Lung (tissue), 12 donors: ENCODE data around the gene PAK1. TPM values are rescaled to one million over a fixed set of nuclear protein-coding genes. Genes with fewer than 3 reads are reported as not detected.

Source experiments
- ATAC-seq: fragments of 200-7000 bp; cut with Tn5 transposase; one replicate; pipeline ENCODE4 v1.9.1; 2020; ENCODE audit warnings: moderate number of reproducible peaks; ENCODE audit not compliant: insufficient read depth, low FRiP score
- DNase-seq, 3 donors: peaks; one replicate each; pipeline ENCODE4 v3.0.0-alpha.2; 2013 to 2017
- H3K27ac ChIP-seq, 2 donors: one replicate each; pipeline ENCODE4 v1.5.1; 2013; ENCODE audit warnings: mild to moderate bottlenecking in 2 of 2, moderate library complexity in 2 of 2, control low read depth in 1 of 2, inconsistent platforms in 1 of 2, low read depth in 1 of 2, low read length in 1 of 2
- H3K27me3 ChIP-seq, 3 donors: one replicate each; pipeline ENCODE4 v1.5.1; 2013; ENCODE audit warnings: low read length in 2 of 3; ENCODE audit not compliant: control insufficient read depth in 3 of 3, insufficient read depth in 3 of 3
- H3K36me3 ChIP-seq, 4 donors: one replicate each; pipeline ENCODE4 v1.5.1; 2013; ENCODE audit warnings: low read length in 4 of 4, mild to moderate bottlenecking in 1 of 4, moderate library complexity in 1 of 4; ENCODE audit not compliant: control insufficient read depth in 4 of 4, insufficient read depth in 4 of 4
- H3K4me1 ChIP-seq, 5 donors: one replicate each; pipeline ENCODE4 v1.5.1; 2013; ENCODE audit warnings: low read length in 5 of 5, mild to moderate bottlenecking in 2 of 5, moderate library complexity in 1 of 5; ENCODE audit not compliant: control insufficient read depth in 5 of 5, insufficient read depth in 5 of 5
- H3K4me3 ChIP-seq: one replicate; pipeline ENCODE4 v1.5.1; 2013; ENCODE audit warnings: mild to moderate bottlenecking, control low read depth, moderate library complexity
- H3K9ac ChIP-seq, 2 donors: one replicate each; pipeline ENCODE4 v1.5.1; 2013; ENCODE audit warnings: low read length in 2 of 2, control low read depth in 1 of 2; ENCODE audit not compliant: insufficient read depth in 1 of 2
- H3K9me3 ChIP-seq, 4 donors: one replicate each; pipeline ENCODE4 v1.5.1; 2013; ENCODE audit warnings: low read length in 3 of 4, mild to moderate bottlenecking in 1 of 4, moderate library complexity in 1 of 4; ENCODE audit not compliant: control insufficient read depth in 4 of 4, insufficient read depth in 3 of 4
- CTCF ChIP-seq: IDR thresholded peaks from 2 replicates; pipeline ENCODE4 v1.5.1; 2012; ENCODE audit warnings: mild to moderate bottlenecking; ENCODE audit errors: control extremely low read depth, extremely low read depth
- WGBS, 2 donors: extraction: QIAGEN DNeasy Blood & Tissue Kit; methylation state at CpG; one replicate each; pipeline ENCODE4 v1.1.7; 2013; 5-methylcytosine and 5-hydroxymethylcytosine counted together
- polyA plus RNA-seq, 2 donors: library from polyadenylated mRNA; stranded (reverse); fragments of 200-250 nt; gene quantifications; one replicate each; pipeline ENCODE4 v1.2.1, GENCODE V29; 2013
- total RNA-seq, 2 donors: library from RNA; depleted of rRNA in 1 of 2; stranded (reverse); fragments of >200 nt in 1 of 2; gene quantifications; one replicate each; pipeline ENCODE4 v1.2.1, GENCODE V29; 2014 to 2021
- donor health status: control.
- donor health status: control.
- donor health status: Bipolar disorder and iron deficiency.
- donor health status: healthy.
- donor health status: DM: yes; HTN: yes; CAD: no.

PAK1 gene
- total and polyA plus RNA-seq, 4 donors = 8.4 to 70.6 (median 29.8) TPM

DNA sequence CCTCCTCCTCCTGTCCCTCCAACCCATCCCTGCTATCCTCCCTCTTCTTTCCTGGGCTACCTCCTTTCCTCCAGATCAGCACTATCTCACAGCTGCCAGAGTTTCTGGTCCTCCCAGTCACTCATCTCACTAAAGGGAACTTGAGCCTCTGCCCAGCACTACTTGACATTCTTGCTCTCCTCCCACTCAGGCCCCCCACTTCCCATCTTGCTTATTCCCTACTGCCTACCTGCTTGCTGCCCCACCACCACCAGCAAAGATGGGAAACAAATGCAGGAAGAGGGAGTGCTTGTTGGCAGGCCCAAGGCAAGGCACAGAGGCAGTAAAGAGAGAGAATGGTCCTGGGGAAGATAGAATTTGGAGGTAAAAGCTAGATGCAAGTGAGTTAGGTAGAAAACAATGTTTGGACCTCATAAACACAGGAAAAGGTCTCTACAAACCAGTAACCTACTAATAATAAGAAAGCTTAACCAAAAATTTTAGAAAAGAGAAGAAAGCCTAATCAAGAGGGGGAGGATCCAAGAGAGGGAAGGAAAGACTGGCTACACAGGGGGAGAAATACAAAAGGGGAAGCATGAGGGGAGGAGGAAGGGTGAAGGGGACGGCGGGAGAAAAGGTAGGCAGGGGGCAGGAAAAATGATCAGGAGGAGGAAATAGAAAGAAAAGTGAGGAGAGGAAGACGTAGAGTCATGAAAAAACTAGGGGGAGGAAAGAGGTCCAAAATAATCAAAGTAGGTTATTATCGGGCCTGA is 63.6 kb downstream of the PAK1 start:
- Histone ChIP-seq H3K9me3 (no peaks in the 10 kb centered on the region), H3K27ac (no peak overlapping the region), H3K36me3 (no peaks in the 10 kb centered on the region), H3K27me3 (no peaks in the 10 kb centered on the region), H3K9ac (no peak overlapping the region), H3K4me3 (no peak overlapping the region), H3K4me1 (peaks cover 0 to 9% (median 5%) of the 10 kb centered on the region in 5 donors)
- no peak for DNase-seq
- ATAC-seq = no peak
- no peak for TF ChIP-seq CTCF
- 55 to 72% methylated on average over 4 of the region's 4 CpGs for WGBS, 2 donors

DNA sequence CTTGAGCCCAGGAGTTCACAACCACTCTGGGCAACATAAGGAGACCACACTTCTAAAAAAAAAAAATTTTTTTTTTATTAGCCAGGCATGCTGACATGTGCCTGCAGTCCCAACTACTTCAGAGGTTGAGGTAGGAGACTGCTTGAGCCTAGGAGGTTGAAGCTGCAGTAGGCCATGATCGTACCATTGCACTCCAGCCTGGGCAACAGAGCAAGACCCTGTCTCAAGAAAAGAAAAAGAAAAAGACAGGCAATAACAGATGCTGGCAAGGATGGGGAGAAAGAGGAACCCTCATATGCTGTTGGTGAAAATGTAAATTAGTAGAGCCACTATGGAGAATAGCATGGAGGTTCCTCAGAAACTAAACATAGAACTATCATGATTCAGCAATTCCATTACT is 64.8 kb downstream of the PAK1 start:
- Histone ChIP-seq H3K4me3 (no peak overlapping the region), H3K4me1 (peaks cover 0 to 9% (median 5%) of the 10 kb centered on the region in 5 donors), H3K9ac (no peak overlapping the region), H3K27ac (no peak overlapping the region), H3K9me3 (no peaks in the 10 kb centered on the region), H3K36me3 (no peaks in the 10 kb centered on the region), H3K27me3 (no peaks in the 10 kb centered on the region)
- DNase-seq (no peak), ATAC-seq (no peak)
- 96% methylated on average over 1 of the region's 1 CpG for WGBS, 2 donors
- TF ChIP-seq CTCF = no peak

GRCh38 chr11:77407613-77408012 is 66.3 kb downstream of the PAK1 start:
- Histone ChIP-seq H3K27ac (no peak overlapping the region), H3K27me3 (no peaks in the 10 kb centered on the region), H3K4me3 (no peak overlapping the region), H3K9me3 (no peaks in the 10 kb centered on the region), H3K4me1 (peaks cover 0 to 9% (median 5%) of the 10 kb centered on the region in 5 donors), H3K36me3 (no peaks in the 10 kb centered on the region), H3K9ac (no peak overlapping the region)
- 18 to 19% methylated on average over 4 of the region's 4 CpGs for WGBS, 2 donors
- no peak for TF ChIP-seq CTCF
- DNase-seq (peak in 2 of 3 donors; percentile 25 to 39), ATAC-seq (no peak)
